Adrenal gland (tissue), 12 donors: ENCODE results near the gene FSTL5. TPM values are rescaled to one million over a fixed set of nuclear protein-coding genes. Genes with fewer than 3 reads are reported as not detected.

ENCODE experiments used
- DNase-seq, 7 donors: peaks; one replicate each; pipeline ENCODE4 v3.0.0-alpha.2; 2019 to 2020
- H3K27ac ChIP-seq, 5 donors: fragments of 200-600 bp; sonication (generic) in 4 of 5; 1 replicate in 3 of 5; 2 replicates in 2 of 5; pipeline versions ENCODE4 v1.5.1 to v1.8.0; 2016 to 2020; ENCODE audit warnings: mild to moderate bottlenecking in 1 of 5
- H3K27me3 ChIP-seq: fragments of 200-600 bp; 2 replicates; pipeline ENCODE4 v1.8.0; 2021
- H3K36me3 ChIP-seq, 2 donors: fragments of 200-600 bp; replicated peaks in 1 of 2; 1 replicate in 1 of 2; 2 replicates in 1 of 2; pipeline versions ENCODE4 v1.5.1 to v1.8.0; 2018 to 2022
- H3K4me1 ChIP-seq, 2 donors: fragments of 200-600 bp; replicated peaks in 1 of 2; 1 replicate in 1 of 2; 2 replicates in 1 of 2; pipeline versions ENCODE4 v1.5.1 to v1.8.0; 2018 to 2021
- H3K4me3 ChIP-seq, 4 donors: fragments of 200-600 bp; sonication (generic) in 3 of 4; one replicate each; pipeline ENCODE4 v1.5.1; 2016 to 2018
- H3K9me3 ChIP-seq, 3 donors: fragments of 200-600 bp; sonication (generic) in 1 of 3; replicated peaks in 1 of 3; 1 replicate in 2 of 3; 2 replicates in 1 of 3; pipeline versions ENCODE4 v1.5.1 to v1.8.0; 2016 to 2021
- CTCF ChIP-seq, 6 experiments: fragments of 450-650 bp in 4 of 6; fragments of 200-600 bp in 2 of 6; sonication (generic) in 1 of 6; IDR thresholded peaks; 1 replicate in 5 of 6; 2 replicates in 1 of 6; pipeline versions ENCODE4 v1.5.1 to v1.8.0; 2016 to 2021; ENCODE audit warnings: antibody characterized with exemption in 6 of 6, mild to moderate bottlenecking in 2 of 6, moderate library complexity in 1 of 6
- POLR2A ChIP-seq, 2 donors: fragments of 450-650 bp; IDR thresholded peaks; one replicate each; pipeline ENCODE4 v1.6.1; 2017; ENCODE audit warnings: antibody characterized with exemption in 2 of 2, mild to moderate bottlenecking in 2 of 2, moderate library complexity in 1 of 2
- WGBS, 4 donors: extraction: QIAGEN DNeasy Blood & Tissue Kit in 2 of 4; methylation state at CpG; one replicate each; pipeline versions ENCODE4 v1.1.5 to v1.1.7; 2013 to 2017; 5-methylcytosine and 5-hydroxymethylcytosine counted together
- intact Hi-C, 2 donors: fragments of 100-400 bp; cut with DNase I; formaldehyde crosslinking; loops; one replicate each; pipeline versions ENCODE4 v1.14.1 to v1.15.0; 2022 to 2023
- polyA plus RNA-seq, 3 donors: library from polyadenylated mRNA; stranded (reverse); fragments of 200-250 nt in 2 of 3; fragments of 350-450 nt in 1 of 3; fragmentation: Illumina TruSeq in 1 of 3; extraction: RNeasy Lipid Tissue Mini Kit (QIAGEN cat#74804) in 1 of 3; gene quantifications; one replicate each; pipeline ENCODE4 v1.2.3, GENCODE V29; 2013 to 2014
- total RNA-seq, 9 donors: library from RNA; depleted of rRNA in 4 of 9; stranded (reverse); fragments of >200 nt in 4 of 9; fragments of 120-200 nt in 1 of 9; fragmentation: NEBNext Ultra II Directional in 1 of 9; extraction: Animal tissue kit (Norgen Biotek cat#: 25700) in 1 of 9; gene quantifications; one replicate each; pipeline versions ENCODE4 v1.1.0 to v1.2.4, GENCODE V29; 2013 to 2023
- donor health status: healthy with polysubstance abuse.
- donor health status: Bipolar disorder and iron deficiency.
- donor health status: DM: yes; HTN: yes; CAD: no.
- donor health status: DM: no; HTN: no; CAD: no.
- donor health status: DM: no; HTN: no; CAD: no.
- donor health status: DM: yes; HTN: yes; CAD: no.

The FSTL5 gene
- total and polyA plus RNA-seq, 12 donors = 0.10 to 7.7 (median 0.64) TPM; not detected in 3

- H3K27me3 ChIP-seq = no peaks in the 10 kb centered on the region
- H3K9me3 ChIP-seq = no peaks in the 10 kb centered on the region
- no peaks in the 10 kb centered on the region for H3K36me3 ChIP-seq
- DNase-seq = no peak
- no peaks in the 10 kb centered on the region for H3K4me1 ChIP-seq
- no peak for TF ChIP-seq POLR2A (IDR thresholded peaks at IDR 0.05)
- TF ChIP-seq CTCF (IDR thresholded peaks at IDR 0.05) = no peak
- H3K4me3 ChIP-seq = no peak overlapping the region
- H3K27ac ChIP-seq = no peak overlapping the region
- intact Hi-C loops = no loop called here
- WGBS, 4 donors = 57 to 77% (median 65%) methylated on average over 2 of the region's 2 CpGs
These were observed 434.9 kb downstream of the FSTL5 start for GRCh38 chr4:161728929-161729328.

DNA sequence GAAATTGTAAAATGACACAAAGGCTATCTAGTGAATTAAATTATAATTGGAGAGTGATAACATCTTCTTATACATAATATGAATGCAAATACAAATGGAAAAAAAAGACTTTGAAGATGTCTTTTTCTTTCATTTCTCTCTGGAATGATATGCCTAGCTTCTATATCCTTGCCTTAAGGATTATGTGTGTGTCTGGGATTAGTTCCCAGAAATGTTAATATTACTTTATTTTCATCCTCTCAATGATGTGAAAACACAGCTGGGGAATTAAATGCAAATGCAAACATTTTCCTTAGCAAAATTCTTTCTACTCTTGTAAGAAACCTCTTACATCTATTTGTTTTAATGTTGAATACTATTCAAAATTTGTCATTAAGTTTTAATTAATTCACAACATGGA, 441.9 kb downstream of the FSTL5 start:
- intact Hi-C loops = no loop called here
- DNase-seq = no peak
- TF ChIP-seq CTCF (IDR thresholded peaks at IDR 0.05) (no peak), POLR2A (IDR thresholded peaks at IDR 0.05) (no peak)
- Histone ChIP-seq H3K4me1 (no peaks in the 10 kb centered on the region), H3K4me3 (no peak overlapping the region), H3K36me3 (no peaks in the 10 kb centered on the region), H3K27me3 (no peaks in the 10 kb centered on the region), H3K27ac (no peak overlapping the region), H3K9me3 (no peaks in the 10 kb centered on the region)

DNA sequence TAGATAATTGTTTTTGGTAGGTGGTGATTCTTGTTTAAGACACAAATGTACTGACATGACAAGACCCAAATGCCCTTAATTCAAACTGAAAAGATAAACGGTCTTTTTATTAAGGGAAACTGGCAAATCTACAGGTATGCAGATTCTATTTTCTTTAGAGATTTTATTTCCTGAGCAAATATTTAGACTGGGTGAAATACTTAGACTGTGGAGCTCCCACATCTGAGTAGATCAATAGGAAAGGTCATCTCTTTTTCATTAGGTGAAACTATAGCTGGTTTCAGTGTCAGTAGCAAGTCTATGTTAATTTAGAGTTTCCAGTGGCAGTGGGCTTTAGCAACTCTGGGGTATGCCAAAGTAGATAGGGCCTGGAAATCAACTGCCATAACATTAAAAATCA, 446.7 kb downstream of the FSTL5 start:
- no peaks in the 10 kb centered on the region for H3K4me1 ChIP-seq
- H3K9me3 ChIP-seq = no peaks in the 10 kb centered on the region
- H3K27me3 ChIP-seq = no peaks in the 10 kb centered on the region
- no peak overlapping the region for H3K27ac ChIP-seq
- WGBS, 4 donors = 64 to 74% (median 67%) methylated on average over 1 of the region's 1 CpG
- no peak for DNase-seq
- no peaks in the 10 kb centered on the region for H3K36me3 ChIP-seq
- intact Hi-C loops = no loop called here
- H3K4me3 ChIP-seq = no peak overlapping the region
- no peak for TF ChIP-seq CTCF (IDR thresholded peaks at IDR 0.05)
- TF ChIP-seq POLR2A (IDR thresholded peaks at IDR 0.05) = no peak

DNA sequence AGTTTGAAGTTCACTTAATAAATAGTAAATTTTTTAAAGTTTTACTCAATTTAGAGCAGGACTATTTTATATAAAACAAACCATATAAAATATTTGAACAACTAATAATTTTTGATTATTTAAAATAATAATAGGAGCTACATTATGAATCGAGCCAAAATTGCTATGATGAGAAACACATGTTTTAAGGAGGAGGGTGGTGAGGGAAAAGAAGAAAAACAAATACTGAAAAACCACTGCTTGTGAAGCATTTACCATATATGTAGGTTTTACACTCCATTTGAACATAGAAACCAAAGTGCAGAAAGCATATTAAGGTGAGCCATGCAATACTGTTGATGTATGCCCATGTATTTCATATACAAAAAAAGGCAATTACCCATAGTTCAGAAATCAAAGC, 448.9 kb downstream of the FSTL5 start:
- intact Hi-C loops = no loop called here
- Histone ChIP-seq H3K27ac (no peak overlapping the region), H3K4me1 (no peaks in the 10 kb centered on the region), H3K9me3 (no peaks in the 10 kb centered on the region), H3K4me3 (no peak overlapping the region), H3K36me3 (no peaks in the 10 kb centered on the region), H3K27me3 (no peaks in the 10 kb centered on the region)
- 41 to 56% (median 45%) methylated on average over 1 of the region's 1 CpG for WGBS, 4 donors
- TF ChIP-seq CTCF (IDR thresholded peaks at IDR 0.05) = no peak
- no peak for TF ChIP-seq POLR2A (IDR thresholded peaks at IDR 0.05)
- no peak for DNase-seq
